Thoracic aorta (tissue), 2 donors: ENCODE results near the gene DMXL2. TPM values are rescaled to one million over a fixed set of nuclear protein-coding genes. Genes with fewer than 3 reads are reported as not detected.

Source experiments
- ATAC-seq: fragments of 150-250 bp; one replicate; pipeline ENCODE4 v1.8.0; 2017; ENCODE audit warnings: low read depth; ENCODE audit not compliant: insufficient number of reproducible peaks, low FRiP score
- DNase-seq: peaks from one replicate; pipeline ENCODE4 v3.0.0-alpha.2; 2020; ENCODE audit warnings: low spot score
- H3K27ac ChIP-seq, 2 donors: fragments of 200-600 bp; sonication (generic); 1 replicate in 1 of 2; 2 replicates in 1 of 2; pipeline ENCODE4 v1.5.1; 2016; ENCODE audit warnings: mild to moderate bottlenecking in 2 of 2, moderate library complexity in 2 of 2
- H3K27me3 ChIP-seq: fragments of 200-600 bp; sonication (generic); replicated peaks from 2 replicates; pipeline ENCODE4 v1.6.0; 2016; ENCODE audit warnings: mild to moderate bottlenecking; ENCODE audit not compliant: insufficient read depth
- H3K36me3 ChIP-seq: fragments of 200-600 bp; sonication (generic); one replicate; pipeline ENCODE4 v1.5.1; 2016
- H3K4me1 ChIP-seq, 2 donors: fragments of 200-600 bp; sonication (generic); 1 replicate in 1 of 2; 2 replicates in 1 of 2; pipeline versions ENCODE4 v1.5.1 to v1.6.0; 2016; ENCODE audit warnings: low read depth in 2 of 2, mild to moderate bottlenecking in 1 of 2; ENCODE audit not compliant: control insufficient read depth in 1 of 2
- H3K4me3 ChIP-seq: fragments of 200-600 bp; sonication (generic); 2 replicates; pipeline ENCODE4 v1.5.1; 2016; ENCODE audit warnings: mild to moderate bottlenecking
- H3K9me3 ChIP-seq: fragments of 200-600 bp; sonication (generic); 2 replicates; pipeline ENCODE4 v1.5.1; 2016
- total RNA-seq, 2 donors: library from RNA; depleted of rRNA; stranded (reverse); fragments of >200 nt; gene quantifications; one replicate each; pipeline versions ENCODE4 v1.1.0 to v1.2.3, GENCODE V29; 2016
- TF ChIP-seq, protein P1 (sequence below): fragments of 200-600 bp; sonication (generic); IDR thresholded peaks from one replicate; pipeline ENCODE4 v1.5.1; 2019; ENCODE audit warnings: antibody characterized with exemption

DMXL2 gene
- total RNA-seq, 2 donors from 2014 or later: 20.3 to 45.9 TPM

DNA sequence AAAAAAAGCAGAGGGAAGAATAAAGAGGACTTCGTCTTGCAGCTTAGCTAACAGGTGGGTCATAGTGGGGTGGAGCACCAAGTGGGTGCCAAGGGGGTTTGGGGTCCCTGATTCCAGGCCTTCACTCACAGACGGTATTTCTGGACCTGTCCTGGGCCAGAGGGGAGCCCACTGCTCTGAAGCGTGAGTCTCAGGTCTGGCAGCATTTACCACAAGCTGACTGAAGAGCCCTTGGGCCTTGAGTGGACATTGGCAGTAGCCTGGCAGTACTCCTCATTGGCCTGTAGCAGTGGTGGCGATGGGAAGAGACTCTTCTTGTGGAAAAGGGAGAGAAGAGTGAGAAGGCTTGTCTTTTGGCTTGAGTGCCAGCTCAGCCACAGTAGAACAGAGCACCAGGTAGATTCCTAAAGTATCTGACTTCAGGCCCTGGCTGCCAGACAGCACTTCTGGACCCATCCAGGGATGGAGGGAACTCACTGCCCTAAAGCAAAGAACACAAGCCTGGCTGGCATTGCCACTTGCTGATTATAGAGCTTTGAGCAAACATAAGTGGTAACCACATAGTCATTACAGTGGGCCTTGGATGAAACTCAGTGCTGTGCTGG, 208.2 kb downstream of the DMXL2 start:
- Histone ChIP-seq H3K4me1 (no peaks in the 10 kb centered on the region), H3K36me3 (no peaks in the 10 kb centered on the region), H3K27ac (no peak overlapping the region), H3K9me3 (no peaks in the 10 kb centered on the region), H3K27me3 (no peaks in the 10 kb centered on the region), H3K4me3 (no peak overlapping the region)
- ATAC-seq: no peak
- DNase-seq: no peak
- TF ChIP-seq, protein P1, sequence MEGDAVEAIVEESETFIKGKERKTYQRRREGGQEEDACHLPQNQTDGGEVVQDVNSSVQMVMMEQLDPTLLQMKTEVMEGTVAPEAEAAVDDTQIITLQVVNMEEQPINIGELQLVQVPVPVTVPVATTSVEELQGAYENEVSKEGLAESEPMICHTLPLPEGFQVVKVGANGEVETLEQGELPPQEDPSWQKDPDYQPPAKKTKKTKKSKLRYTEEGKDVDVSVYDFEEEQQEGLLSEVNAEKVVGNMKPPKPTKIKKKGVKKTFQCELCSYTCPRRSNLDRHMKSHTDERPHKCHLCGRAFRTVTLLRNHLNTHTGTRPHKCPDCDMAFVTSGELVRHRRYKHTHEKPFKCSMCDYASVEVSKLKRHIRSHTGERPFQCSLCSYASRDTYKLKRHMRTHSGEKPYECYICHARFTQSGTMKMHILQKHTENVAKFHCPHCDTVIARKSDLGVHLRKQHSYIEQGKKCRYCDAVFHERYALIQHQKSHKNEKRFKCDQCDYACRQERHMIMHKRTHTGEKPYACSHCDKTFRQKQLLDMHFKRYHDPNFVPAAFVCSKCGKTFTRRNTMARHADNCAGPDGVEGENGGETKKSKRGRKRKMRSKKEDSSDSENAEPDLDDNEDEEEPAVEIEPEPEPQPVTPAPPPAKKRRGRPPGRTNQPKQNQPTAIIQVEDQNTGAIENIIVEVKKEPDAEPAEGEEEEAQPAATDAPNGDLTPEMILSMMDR: no peak

DNA sequence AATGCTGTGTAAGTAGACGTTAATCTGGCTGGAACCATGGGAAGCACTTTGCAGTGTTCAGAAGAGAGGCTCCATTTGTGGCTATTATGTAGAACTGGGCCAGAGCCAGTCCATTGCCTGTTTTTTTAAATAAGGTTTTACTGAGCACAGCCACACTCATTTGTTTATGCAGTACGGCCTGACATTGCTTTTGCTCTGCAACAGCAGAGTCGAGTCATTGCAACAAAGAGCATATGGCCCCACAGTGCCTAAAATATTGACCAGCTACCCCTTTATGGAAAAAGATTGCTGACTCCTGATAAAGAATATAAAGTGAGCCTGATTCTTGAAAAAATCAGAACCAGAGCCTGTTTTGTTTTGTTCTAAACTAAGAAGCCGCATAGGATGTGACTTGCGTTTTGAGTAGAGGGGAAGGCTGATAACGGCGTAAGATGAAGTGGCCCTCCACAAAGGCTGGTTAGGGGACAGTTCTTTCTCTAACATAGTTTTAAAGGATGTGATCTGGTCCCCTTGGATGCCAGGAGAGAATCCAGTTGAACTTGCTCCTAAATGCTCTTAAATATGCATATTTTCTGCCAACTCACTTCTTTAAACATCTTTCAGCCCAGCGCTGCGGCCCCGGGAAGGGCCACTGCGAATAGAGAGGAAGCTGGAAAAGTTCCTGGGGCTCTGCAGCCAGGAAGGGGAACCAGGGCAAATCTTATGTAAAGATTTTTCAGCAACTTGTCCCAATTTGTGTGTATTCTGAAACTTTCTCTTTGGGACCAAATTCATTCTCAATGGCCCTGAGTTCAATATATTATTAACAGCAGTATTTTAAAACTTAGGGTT, 216.7 kb downstream of the DMXL2 start:
- no peak for DNase-seq
- Histone ChIP-seq H3K9me3 (no peaks in the 10 kb centered on the region), H3K36me3 (no peaks in the 10 kb centered on the region), H3K27me3 (no peaks in the 10 kb centered on the region), H3K4me1 (no peaks in the 10 kb centered on the region), H3K4me3 (no peak overlapping the region), H3K27ac (peak overlapping the region in 1 of 2 donors; percentile 8)
- TF ChIP-seq, protein P1: no peak
- ATAC-seq: no peak

DNA sequence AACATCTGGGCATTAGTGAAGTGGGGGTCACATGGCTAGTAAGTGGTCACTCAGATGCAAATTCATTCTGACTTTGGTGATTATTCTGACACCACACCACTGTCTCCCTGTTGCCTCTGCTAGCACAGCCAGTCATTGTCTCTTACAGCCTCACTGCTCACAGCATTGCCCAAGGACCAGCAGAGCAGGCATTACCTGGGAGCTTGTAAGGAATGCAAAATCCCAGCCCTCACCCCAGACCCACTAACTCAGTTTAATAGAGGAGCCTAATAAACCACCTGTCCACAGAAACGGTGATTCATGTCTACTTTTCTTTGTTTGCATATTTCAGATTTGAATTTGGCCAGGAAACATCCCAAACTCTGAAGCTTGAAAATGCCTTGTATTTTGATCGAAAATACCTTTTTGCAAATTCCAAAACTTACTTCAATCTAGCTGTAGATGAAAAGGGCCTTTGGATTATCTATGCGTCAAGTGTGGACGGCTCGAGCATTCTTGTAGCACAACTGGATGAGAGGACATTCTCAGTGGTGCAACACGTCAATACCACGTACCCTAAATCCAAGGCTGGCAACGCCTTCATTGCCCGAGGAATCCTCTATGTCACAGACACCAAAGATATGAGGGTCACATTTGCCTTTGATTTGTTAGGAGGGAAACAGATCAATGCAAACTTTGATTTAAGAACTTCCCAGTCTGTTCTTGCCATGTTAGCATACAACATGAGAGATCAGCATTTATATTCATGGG, 218.4 kb downstream of the DMXL2 start:
- Histone ChIP-seq H3K4me1 (no peaks in the 10 kb centered on the region), H3K27me3 (no peaks in the 10 kb centered on the region), H3K27ac (no peak overlapping the region), H3K9me3 (no peaks in the 10 kb centered on the region), H3K36me3 (no peaks in the 10 kb centered on the region), H3K4me3 (no peak overlapping the region)
- TF ChIP-seq, protein P1: no peak
- no peak for DNase-seq
- no peak for ATAC-seq

DNA sequence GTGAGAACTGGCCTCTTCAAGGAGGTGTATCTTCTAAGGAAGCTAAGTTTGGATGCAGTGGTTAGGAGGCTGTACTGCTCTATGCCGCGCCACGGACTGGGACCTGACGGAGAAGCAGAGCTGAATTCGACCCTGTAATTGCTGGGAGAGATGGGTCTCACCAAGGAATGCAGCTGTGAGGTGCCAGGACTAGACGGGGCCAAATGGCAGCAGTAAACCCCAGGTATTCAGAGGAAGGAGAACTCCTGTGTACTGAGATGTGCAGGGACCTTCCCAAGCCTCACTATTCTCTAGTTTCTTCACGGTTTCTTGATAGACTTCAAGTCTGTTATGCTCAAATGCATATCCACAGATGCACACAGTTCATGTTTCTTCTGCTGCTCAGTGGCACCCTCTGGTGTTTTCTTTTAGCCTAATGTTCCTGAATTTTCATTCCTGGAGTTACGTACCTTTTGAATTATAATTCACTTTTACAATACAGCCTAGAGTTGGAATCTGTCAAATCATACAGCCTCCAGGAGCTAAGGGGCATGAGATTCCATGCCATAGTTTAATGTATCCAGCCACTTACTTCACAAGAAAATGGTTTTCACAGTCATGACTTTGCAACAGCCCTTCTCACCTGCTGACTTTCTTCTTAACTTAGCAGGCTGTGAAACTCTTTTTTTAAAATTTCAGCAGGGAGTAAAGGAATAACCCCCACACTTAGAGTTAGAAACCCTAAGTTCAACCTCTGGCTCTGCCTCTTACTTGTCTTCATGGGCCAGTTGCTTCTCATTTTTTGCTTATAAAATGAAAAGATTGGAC, 219.3 kb downstream of the DMXL2 start:
- Histone ChIP-seq H3K4me3 (no peak overlapping the region), H3K27me3 (no peaks in the 10 kb centered on the region), H3K9me3 (no peaks in the 10 kb centered on the region), H3K4me1 (no peaks in the 10 kb centered on the region), H3K27ac (no peak overlapping the region), H3K36me3 (no peaks in the 10 kb centered on the region)
- DNase-seq: no peak
- no peak for ATAC-seq
- TF ChIP-seq, protein P1: peak; percentile 33
